Measurements from ENCODE around the gene MYO3A.

DNA sequence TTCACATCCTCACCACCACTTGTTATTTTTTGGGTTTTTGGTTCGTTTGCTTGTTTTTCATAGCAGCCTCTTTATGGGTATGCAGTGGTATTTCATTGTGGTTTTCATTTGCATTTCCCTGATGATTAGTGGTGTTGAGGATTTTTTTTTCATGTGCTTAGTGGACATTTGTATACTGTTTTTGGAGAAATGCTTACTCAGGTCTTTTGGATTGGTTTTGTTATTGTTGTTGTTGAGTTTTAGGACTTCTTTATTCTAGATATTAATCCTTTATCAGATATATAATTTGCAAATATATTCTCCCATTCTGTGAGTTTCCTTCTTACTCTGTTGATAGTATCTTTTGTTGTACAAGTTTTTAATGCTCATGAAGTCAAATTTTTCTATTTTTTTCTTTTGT is 325.3 kb downstream of the MYO3A start:
- TF ChIP-seq ZNF274 (IDR thresholded peaks at IDR 0.05; ENCODE audit: low read depth, low read length) (no peak), SUZ12 (IDR thresholded peaks at IDR 0.05; ENCODE audit: extremely low read depth, insufficient read depth, insufficient read length) (no peak), YY1 (IDR thresholded peaks at IDR 0.05; ENCODE audit: insufficient read depth, insufficient read length) (no peak)

Data from NT2/D1 (cell line).